Measurements from ENCODE around the gene PPP2R5A.

DNA sequence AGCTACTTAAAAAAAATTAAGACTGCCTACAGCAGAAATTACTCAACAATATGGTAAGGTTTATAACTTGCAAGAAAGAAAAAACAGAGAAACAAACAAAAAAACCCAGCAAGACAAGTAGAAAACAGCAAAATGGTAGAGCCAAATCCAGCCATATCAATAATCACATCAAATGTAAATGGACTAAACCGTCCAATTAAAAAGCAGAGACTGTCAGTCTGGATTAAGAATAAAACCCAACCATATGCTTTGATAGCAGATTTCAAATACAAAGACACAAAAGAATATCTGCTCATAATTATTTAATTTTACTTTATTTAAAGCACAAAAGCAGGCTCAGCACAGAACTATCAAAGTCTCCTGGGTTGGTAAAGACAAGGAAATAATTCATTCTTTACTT, 112.0 kb downstream of the PPP2R5A start:
- TF ChIP-seq, protein P1, sequence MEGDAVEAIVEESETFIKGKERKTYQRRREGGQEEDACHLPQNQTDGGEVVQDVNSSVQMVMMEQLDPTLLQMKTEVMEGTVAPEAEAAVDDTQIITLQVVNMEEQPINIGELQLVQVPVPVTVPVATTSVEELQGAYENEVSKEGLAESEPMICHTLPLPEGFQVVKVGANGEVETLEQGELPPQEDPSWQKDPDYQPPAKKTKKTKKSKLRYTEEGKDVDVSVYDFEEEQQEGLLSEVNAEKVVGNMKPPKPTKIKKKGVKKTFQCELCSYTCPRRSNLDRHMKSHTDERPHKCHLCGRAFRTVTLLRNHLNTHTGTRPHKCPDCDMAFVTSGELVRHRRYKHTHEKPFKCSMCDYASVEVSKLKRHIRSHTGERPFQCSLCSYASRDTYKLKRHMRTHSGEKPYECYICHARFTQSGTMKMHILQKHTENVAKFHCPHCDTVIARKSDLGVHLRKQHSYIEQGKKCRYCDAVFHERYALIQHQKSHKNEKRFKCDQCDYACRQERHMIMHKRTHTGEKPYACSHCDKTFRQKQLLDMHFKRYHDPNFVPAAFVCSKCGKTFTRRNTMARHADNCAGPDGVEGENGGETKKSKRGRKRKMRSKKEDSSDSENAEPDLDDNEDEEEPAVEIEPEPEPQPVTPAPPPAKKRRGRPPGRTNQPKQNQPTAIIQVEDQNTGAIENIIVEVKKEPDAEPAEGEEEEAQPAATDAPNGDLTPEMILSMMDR (conservative IDR thresholded peaks at IDR 0.05; ENCODE audit: low read length): no peak
- TF ChIP-seq EZH2phosphoT487 (IDR thresholded peaks at IDR 0.05; ENCODE audit: borderline replicate concordance): no peak
